NCI-H1092 treated with DMSO at 0.1 percent for 48 hours (cell line): ENCODE results near the gene EPS8L3.
"Not testable (repeated sequence)": the region's sequence is repeated elsewhere in the genome, so short reads cannot be mapped to it uniquely, and the experiment has no call there.

Source experiments
- DNase-seq: peaks from one replicate; lab custom pipeline; 2025; lab: John Stamatoyannopoulos, UW

EPS8L3 gene

DNA sequence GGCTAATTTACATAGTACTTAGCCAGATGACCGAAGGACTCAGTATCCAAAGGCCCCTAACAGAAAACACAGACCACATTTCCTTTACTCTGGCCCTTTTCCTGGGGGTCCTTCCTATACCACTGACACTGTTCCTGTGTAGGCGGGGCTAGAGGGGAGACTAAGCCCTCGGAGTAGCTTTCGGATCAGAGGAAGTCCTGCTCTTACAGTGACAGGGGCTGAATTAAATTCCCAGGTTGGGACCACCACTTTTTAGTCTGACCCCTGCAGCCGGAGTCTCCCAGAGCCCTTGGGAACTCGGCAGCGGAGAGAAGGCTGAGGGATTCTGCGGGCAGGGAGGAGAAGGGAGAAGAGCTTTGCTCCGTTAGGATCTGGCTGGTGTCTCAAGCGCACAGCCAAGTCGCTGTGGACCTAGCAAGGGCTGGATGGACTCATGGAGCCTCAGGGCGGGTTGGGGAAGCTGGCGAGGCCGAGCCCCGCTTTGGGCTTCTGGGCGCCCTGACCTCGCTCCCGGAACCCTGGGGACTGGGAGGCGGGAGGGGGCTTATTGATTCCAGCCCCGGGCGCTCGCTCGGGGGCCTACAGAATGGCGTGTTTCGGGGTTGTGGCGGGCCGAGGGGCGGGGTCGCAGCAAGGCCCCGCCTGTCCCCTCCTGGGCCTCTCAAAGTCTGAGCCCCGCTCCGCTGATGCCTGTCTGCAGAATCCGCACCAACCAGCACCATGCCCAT, 52.0 kb downstream of the EPS8L3 start, which contains the start of gene GSTM5:
Gene GSTM5, plus strand, starts transcription at position 659 of the 728 bp plus-strand sequence. Its CDS starts 62 bp downstream, at position 721.
- not testable (repeated sequence) for DNase-seq

DNA sequence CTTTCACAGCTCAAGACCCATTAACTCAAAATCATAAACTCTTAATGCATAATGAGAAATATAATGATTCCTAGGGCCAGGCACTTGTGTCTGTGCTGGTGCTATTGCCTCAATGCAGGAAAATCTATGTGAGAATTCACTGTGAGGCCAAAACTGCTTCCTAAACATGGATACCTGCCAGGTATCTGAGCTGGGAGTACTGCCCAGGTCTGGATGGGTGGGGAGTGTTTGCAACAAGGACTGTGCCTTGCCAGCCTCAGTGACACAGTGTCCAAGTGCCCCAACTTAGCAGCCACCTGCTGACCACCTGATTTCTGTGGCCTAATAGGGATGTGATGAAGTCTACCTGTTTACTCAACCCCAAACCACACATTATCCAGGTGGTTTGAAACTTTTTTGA, 53.9 kb downstream of the EPS8L3 start:
- not testable (repeated sequence) for DNase-seq

DNA sequence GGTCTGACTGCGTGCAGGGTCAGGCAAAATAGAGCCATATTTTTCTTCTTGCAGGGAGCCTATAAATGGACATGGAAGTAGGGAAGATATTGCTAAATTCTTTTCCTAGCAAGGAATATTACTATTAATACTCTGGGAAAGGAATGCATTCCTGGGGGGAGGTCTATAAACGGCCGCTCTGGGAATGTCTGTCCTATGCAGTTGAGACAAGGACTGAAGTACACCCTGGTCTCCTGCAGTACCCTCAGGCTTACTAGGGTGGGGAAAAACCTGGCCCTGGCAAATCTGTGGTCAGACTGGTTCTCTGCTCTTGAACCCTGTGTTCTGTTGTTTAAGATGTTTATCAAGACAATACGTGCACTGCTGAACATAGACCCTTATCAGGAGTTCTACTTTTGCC, 54.8 kb downstream of the EPS8L3 start:
- DNase-seq, result not testable (repeated sequence)

DNA sequence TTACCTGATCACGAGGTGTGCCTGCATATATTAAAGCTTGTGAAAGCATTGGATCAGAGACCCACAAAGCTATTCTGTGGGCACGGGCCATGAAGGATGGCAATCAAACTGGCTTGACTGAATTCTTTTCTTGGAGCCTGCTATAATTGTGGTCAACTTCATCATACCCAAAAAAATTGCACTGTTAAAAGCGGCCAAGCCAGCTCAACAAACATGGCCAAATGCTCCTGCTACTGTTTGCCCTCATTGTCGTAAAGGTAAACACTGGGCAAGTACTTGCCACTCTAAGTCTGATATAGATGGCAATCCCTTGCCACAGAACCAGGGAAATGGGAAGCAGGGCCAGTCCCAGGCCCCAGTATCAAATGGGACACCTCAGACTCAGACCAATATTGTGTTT, 58.3 kb downstream of the EPS8L3 start:
- DNase-seq, result no peak

DNA sequence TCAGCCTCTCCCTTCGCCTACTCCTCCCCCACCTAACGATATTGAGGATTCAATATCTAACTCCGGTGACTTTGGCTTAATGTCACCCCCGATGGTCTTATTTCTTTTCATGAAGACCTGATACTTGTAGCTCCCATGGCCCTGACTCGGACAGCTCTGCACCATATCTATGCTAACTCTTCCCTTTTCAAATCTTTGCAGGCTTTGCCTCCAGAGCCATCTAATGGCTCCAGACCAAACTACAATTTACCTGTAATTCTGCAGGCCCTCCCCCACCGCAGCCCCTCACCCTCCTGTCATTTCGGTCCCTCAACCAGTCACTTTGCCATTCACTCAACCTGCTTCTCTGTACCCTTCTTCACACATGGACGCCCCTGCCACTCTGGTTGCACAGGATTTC, 59.5 kb downstream of the EPS8L3 start:
- DNase-seq, result no peak

DNA sequence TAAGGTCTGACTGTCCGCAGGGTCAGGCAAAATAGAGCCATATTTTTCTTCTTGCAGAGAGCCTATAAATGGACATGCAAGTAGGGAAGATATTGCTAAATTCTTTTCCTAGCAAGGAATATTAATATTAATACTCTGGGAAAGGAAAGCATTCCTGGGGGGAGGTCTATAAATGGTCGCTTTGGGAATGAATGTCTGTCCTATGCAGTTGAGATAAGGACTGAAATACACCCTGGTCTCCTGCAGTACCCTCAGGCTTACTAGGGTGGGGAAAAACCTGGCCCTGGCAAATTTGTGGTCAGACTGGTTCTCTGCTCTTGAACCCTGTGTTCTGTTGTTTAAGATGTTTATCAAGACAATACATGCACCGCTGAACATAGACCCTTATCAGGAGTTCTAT, 60.8 kb downstream of the EPS8L3 start:
- not testable (repeated sequence) for DNase-seq
